Karpas-422 (cell line): ENCODE measurements around the gene KCNIP4. TPM values are rescaled to one million over a fixed set of nuclear protein-coding genes. Genes with fewer than 3 reads are reported as not detected.

Experiments
- DNase-seq: peaks from one replicate; pipeline ENCODE4 v3.0.0-alpha.2; 2015
- H2AFZ ChIP-seq: fragments of 200-600 bp; sonication (generic); 2 replicates; pipeline ENCODE4 v1.6.1; 2014; ENCODE audit warnings: antibody characterized with exemption, low read length, mixed read lengths
- H3K27ac ChIP-seq: fragments of 200-600 bp; sonication (generic); 2 replicates; pipeline ENCODE4 v1.5.1; 2014; ENCODE audit warnings: mild to moderate bottlenecking, low read length, moderate library complexity
- H3K27me3 ChIP-seq: fragments of 200-600 bp; sonication (generic); 2 replicates; pipeline ENCODE4 v1.6.1; 2014; ENCODE audit warnings: low read length, mixed read lengths
- H3K36me3 ChIP-seq: fragments of 200-600 bp; sonication (generic); 2 replicates; pipeline ENCODE4 v1.6.1; 2014; ENCODE audit warnings: low read length, mixed read lengths; ENCODE audit not compliant: insufficient read depth
- H3K4me1 ChIP-seq: fragments of 200-600 bp; sonication (generic); 2 replicates; pipeline ENCODE4 v1.6.1; 2014; ENCODE audit warnings: mild to moderate bottlenecking, low read length, mixed read lengths
- H3K4me2 ChIP-seq: fragments of 200-600 bp; sonication (generic); 2 replicates; pipeline ENCODE4 v1.6.1; 2014; ENCODE audit warnings: low read length, low read depth, mild to moderate bottlenecking; ENCODE audit not compliant: poor library complexity, severe bottlenecking
- H3K4me3 ChIP-seq: fragments of 200-600 bp; sonication (generic); 2 replicates; pipeline ENCODE4 v1.5.1; 2014; ENCODE audit warnings: mild to moderate bottlenecking, antibody characterized with exemption, low read length, mixed read lengths
- H3K79me2 ChIP-seq: fragments of 200-600 bp; sonication (generic); 2 replicates; pipeline ENCODE4 v1.6.1; 2014; ENCODE audit warnings: mild to moderate bottlenecking, low read length, mixed read lengths
- H3K9ac ChIP-seq: fragments of 200-600 bp; sonication (generic); 2 replicates; pipeline ENCODE4 v1.6.0; 2014; ENCODE audit warnings: low read length
- H3K9me2 ChIP-seq: fragments of 200-600 bp; sonication (generic), shearing (Covaris generic); replicated peaks from 2 replicates; pipeline ENCODE4 v1.6.0; 2014; ENCODE audit warnings: mild to moderate bottlenecking, low read length, moderate library complexity; ENCODE audit not compliant: insufficient read depth
- H3K9me3 ChIP-seq: fragments of 300-700, 200-600 bp; sonication (generic); 2 replicates; pipeline ENCODE4 v1.6.1; 2014; ENCODE audit warnings: low read length, mixed read lengths
- H4K20me1 ChIP-seq: fragments of 200-600 bp; sonication (generic); 2 replicates; pipeline ENCODE4 v1.6.1; 2014; ENCODE audit warnings: mild to moderate bottlenecking, antibody characterized with exemption, low read length, low read depth; ENCODE audit not compliant: insufficient read depth
- total RNA-seq: library from RNA; depleted of rRNA; stranded (reverse); fragments of >200 nt; shearing (Covaris generic); gene quantifications from 2 replicates; pipeline ENCODE4 v1.2.3, GENCODE V29; 2014; ENCODE audit warnings: low replicate concordance

KCNIP4 gene
- total RNA-seq, 1 experiment from 2014 or later = not detected

DNA sequence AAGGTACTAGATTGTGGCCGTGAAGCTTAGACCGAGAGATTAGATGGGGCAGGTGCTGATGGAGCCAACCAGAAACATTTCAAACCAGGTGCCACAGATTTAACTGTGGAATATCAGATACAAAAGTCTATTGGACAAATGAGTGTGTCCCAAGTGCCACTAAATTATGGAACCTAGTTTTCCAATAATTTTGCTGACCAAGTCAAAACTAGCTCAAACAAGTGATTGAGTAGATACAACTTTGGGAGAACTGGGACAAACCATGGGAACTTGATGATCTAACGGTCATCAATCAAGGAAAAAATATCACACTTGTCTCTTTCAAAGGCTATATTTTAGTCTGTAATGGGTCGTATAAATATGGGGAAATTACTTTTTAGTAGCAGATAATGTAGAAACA, 562.9 kb downstream of the KCNIP4 start:
- H3K4me1 ChIP-seq = no peaks in the 10 kb centered on the region
- no peak overlapping the region for H3K4me2 ChIP-seq
- no peaks in the 10 kb centered on the region for H3K36me3 ChIP-seq
- no peaks in the 10 kb centered on the region for H3K9me2 ChIP-seq
- no peak overlapping the region for H3K9ac ChIP-seq
- no peak overlapping the region for H2AFZ ChIP-seq
- DNase-seq = no peak
- peaks cover 7% of the 10 kb centered on the region; the same call in 1 of the 2 replicates for H3K9me3 ChIP-seq
- no peak overlapping the region for H3K4me3 ChIP-seq
- no peaks in the 10 kb centered on the region for H3K27me3 ChIP-seq
- H3K79me2 ChIP-seq = no peaks in the 10 kb centered on the region
- H3K27ac ChIP-seq = no peak overlapping the region
- no peaks in the 10 kb centered on the region for H4K20me1 ChIP-seq

DNA sequence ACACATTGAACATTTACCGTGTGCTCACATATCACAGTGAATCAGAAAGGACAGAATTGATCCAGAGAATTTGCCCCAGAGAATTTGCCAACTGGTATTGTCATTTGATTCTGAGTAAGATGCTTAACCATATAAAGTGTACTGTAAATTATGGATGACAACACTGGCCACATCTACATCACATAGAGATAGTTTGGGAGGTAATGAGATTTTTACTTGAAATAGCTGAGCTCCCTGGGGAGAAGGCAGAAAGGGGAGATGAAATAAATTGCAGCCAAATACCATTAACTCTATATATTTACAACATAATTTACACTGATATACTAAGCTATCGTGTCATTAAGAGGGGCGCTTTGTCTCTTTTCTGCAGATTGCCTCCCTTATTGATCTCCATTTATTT, 564.0 kb downstream of the KCNIP4 start:
- Histone ChIP-seq H3K27ac (no peak overlapping the region), H2AFZ (no peak overlapping the region), H3K4me1 (no peaks in the 10 kb centered on the region), H3K4me3 (no peak overlapping the region), H4K20me1 (no peaks in the 10 kb centered on the region), H3K79me2 (no peaks in the 10 kb centered on the region), H3K4me2 (no peak overlapping the region), H3K9me3 (peaks cover 7% of the 10 kb centered on the region; the same call in 1 of the 2 replicates), H3K9me2 (no peaks in the 10 kb centered on the region), H3K27me3 (no peaks in the 10 kb centered on the region), H3K36me3 (no peaks in the 10 kb centered on the region), H3K9ac (no peak overlapping the region)
- DNase-seq = no peak

DNA sequence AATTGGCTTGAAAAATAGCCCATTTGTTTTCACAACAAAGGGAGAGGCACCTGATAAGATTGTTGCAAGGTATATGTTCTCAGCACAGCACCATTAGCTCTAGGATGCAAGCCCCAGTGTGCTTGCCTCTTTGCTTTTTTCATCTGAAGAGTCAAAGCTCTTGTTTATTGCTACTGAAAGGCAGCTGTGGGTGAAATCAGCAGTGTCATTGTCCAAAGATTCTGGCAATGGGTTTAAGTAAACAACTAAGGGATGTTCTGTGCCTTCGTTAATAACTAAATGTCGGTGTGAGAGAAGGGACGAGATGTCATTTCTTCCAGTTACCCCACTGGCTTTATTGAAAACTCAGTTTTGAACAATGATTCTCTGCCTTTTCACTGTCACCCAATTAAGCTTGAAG, 567.7 kb downstream of the KCNIP4 start:
- no peak overlapping the region for H3K27ac ChIP-seq
- H3K9me3 ChIP-seq = peaks cover 12% of the 10 kb centered on the region; the same call in 1 of the 2 replicates
- no peaks in the 10 kb centered on the region for H3K36me3 ChIP-seq
- H3K4me2 ChIP-seq = no peak overlapping the region
- H3K4me3 ChIP-seq = no peak overlapping the region
- DNase-seq = no peak
- no peaks in the 10 kb centered on the region for H3K79me2 ChIP-seq
- H4K20me1 ChIP-seq = no peaks in the 10 kb centered on the region
- H3K27me3 ChIP-seq = no peaks in the 10 kb centered on the region
- H3K4me1 ChIP-seq = no peaks in the 10 kb centered on the region
- H3K9ac ChIP-seq = no peak overlapping the region
- H2AFZ ChIP-seq = no peak overlapping the region
- no peaks in the 10 kb centered on the region for H3K9me2 ChIP-seq

DNA sequence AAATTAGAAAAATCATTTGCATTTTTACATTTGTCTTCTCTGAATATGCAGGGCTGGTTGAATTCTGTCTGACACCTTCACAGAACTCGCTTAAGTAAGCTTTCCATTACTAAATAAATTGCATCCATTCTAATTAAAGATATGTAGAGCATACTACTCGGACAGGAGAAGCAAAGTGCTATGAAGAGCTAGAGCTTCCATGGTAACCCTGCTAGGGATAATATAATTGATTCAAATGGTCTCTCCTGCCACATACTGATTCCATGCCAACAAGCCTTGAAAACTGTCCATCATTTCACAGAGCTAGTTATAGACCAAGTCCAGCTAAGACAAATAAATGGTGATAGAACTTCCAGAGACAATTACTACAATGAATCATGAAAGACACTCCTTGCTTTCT, 571.5 kb downstream of the KCNIP4 start:
- Histone ChIP-seq H3K9me3 (peaks cover 18% of the 10 kb centered on the region; the same call in 1 of the 2 replicates), H3K4me1 (no peaks in the 10 kb centered on the region), H3K9me2 (no peaks in the 10 kb centered on the region), H3K4me3 (no peak overlapping the region), H4K20me1 (no peaks in the 10 kb centered on the region), H2AFZ (no peak overlapping the region), H3K36me3 (no peaks in the 10 kb centered on the region), H3K79me2 (no peaks in the 10 kb centered on the region), H3K27me3 (no peaks in the 10 kb centered on the region), H3K9ac (no peak overlapping the region), H3K27ac (no peak overlapping the region), H3K4me2 (no peak overlapping the region)
- no peak for DNase-seq

DNA sequence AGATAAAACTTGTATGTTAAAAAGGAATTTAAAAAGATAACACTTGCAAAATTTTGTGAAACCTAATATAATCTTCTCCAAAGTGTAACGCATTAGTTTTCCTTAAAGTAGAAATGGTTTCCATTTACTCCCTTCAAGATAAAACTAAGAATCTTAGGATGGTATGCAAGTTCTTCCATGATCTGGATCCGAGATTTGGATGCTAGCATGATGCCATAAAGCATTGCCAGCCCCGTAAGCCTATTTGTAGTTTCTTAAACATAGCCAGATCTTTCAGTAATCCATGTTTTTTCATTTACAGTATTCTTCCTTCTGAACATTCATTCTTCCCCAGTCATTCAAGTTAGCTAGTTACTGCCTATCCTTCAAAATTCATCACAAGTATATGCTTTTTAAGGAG, 572.4 kb downstream of the KCNIP4 start:
- H3K79me2 ChIP-seq = no peaks in the 10 kb centered on the region
- peaks cover 11% of the 10 kb centered on the region; the same call in 1 of the 2 replicates for H3K9me3 ChIP-seq
- no peaks in the 10 kb centered on the region for H4K20me1 ChIP-seq
- no peak for DNase-seq
- no peak overlapping the region for H2AFZ ChIP-seq
- no peak overlapping the region for H3K4me3 ChIP-seq
- H3K27me3 ChIP-seq = no peaks in the 10 kb centered on the region
- no peak overlapping the region for H3K27ac ChIP-seq
- H3K4me1 ChIP-seq = no peaks in the 10 kb centered on the region
- no peaks in the 10 kb centered on the region for H3K36me3 ChIP-seq
- H3K4me2 ChIP-seq = no peak overlapping the region
- no peak overlapping the region for H3K9ac ChIP-seq
- no peaks in the 10 kb centered on the region for H3K9me2 ChIP-seq

DNA sequence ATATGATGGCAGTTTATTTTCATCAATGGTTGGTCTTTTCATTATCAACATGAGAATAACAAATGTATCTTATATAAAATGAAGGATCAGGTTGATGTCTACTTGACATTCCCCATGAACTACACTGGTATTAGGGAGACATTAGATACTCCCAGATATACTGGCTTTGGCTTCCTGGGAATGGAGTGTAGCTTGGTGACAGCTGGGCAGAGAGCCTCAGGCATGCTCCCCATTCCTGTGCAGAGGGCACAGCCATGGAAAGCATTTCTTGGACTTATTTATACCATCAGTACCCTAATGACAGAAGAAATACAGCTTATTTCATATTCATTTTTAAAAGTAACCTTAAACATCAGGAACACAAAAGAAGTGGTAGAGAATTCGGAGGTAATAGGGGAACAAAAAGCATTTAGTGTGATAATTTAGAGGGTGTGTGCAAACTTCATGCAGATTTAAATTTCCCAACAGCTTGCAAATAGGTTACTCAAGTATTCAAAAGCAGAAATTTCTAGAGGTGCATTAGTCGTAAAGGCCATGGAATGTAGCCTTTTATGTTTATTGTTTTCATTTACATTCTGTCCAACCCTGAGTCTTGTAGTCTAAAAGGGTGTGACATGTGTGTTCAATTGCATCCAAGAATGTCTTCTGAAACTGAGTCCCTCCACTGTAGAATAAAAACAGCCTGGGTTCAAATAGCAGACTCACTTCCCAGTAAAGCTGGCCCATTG, 573.8 kb downstream of the KCNIP4 start:
- Histone ChIP-seq H3K9ac (no peak overlapping the region), H3K4me1 (no peaks in the 10 kb centered on the region), H2AFZ (no peak overlapping the region), H4K20me1 (no peaks in the 10 kb centered on the region), H3K27ac (no peak overlapping the region), H3K27me3 (no peaks in the 10 kb centered on the region), H3K4me2 (no peak overlapping the region), H3K79me2 (no peaks in the 10 kb centered on the region), H3K4me3 (no peak overlapping the region), H3K9me2 (no peaks in the 10 kb centered on the region), H3K9me3 (peaks cover 11% of the 10 kb centered on the region; the same call in 1 of the 2 replicates), H3K36me3 (no peaks in the 10 kb centered on the region)
- DNase-seq = no peak

DNA sequence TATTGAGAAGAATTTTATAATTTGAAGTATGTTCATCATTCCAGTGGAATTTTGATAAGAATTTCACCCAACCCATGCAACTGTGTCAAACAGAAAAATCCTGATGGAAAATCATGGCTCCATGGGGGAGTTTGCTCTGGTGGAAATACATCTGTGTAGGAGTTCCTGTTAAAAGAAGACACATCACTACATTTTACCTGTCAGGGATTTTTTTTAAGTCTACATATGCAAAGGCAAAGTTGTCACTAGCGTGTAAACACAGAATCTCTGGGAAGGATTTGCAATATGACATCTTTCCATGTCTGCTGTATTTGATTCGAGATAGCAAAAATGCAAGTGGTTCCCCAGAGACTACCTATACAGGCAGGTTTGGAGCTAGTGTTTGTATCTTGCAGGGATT, 581.0 kb downstream of the KCNIP4 start:
- DNase-seq = no peak
- Histone ChIP-seq H3K4me3 (no peak overlapping the region), H3K4me2 (no peak overlapping the region), H3K36me3 (no peaks in the 10 kb centered on the region), H3K27ac (no peak overlapping the region), H3K9me3 (peaks cover 17% of the 10 kb centered on the region), H3K9me2 (no peaks in the 10 kb centered on the region), H3K4me1 (no peaks in the 10 kb centered on the region), H2AFZ (no peak overlapping the region), H3K27me3 (no peaks in the 10 kb centered on the region), H4K20me1 (no peaks in the 10 kb centered on the region), H3K9ac (no peak overlapping the region), H3K79me2 (no peaks in the 10 kb centered on the region)

DNA sequence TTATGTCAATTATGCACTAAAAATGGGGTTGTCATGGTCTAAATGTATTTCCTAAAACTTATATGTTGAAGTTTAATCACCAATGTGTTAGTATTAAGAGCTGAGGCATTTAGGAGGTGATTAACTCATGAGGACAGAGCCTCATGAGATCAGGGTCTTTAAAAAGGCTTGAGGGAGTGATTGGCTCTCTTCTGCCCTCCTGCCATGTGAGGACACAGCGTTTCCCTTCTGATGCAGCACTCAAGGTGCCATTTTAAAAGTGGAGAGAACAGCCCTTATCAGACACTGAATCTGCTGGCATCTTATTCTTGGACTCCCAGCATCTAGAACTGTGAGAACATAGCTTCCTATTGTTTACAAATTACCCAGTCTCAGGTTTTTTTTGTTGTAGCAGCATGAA, 581.7 kb downstream of the KCNIP4 start:
- Histone ChIP-seq H2AFZ (no peak overlapping the region), H3K9ac (no peak overlapping the region), H4K20me1 (no peaks in the 10 kb centered on the region), H3K27ac (no peak overlapping the region), H3K27me3 (no peaks in the 10 kb centered on the region), H3K4me3 (no peak overlapping the region), H3K79me2 (no peaks in the 10 kb centered on the region), H3K36me3 (no peaks in the 10 kb centered on the region), H3K4me2 (no peak overlapping the region), H3K4me1 (no peaks in the 10 kb centered on the region), H3K9me3 (peaks cover 18% of the 10 kb centered on the region), H3K9me2 (no peaks in the 10 kb centered on the region)
- no peak for DNase-seq
